Measurements from ENCODE around the gene MATN4. TPM values are rescaled to one million over a fixed set of nuclear protein-coding genes. Genes with fewer than 3 reads are reported as not detected.

Gene MATN4
- total and polyA plus RNA-seq, 2 of the 13 experiments (the other 11 are each of a cell fraction or from before 2014, with no cell fraction given), result not detected

DNA sequence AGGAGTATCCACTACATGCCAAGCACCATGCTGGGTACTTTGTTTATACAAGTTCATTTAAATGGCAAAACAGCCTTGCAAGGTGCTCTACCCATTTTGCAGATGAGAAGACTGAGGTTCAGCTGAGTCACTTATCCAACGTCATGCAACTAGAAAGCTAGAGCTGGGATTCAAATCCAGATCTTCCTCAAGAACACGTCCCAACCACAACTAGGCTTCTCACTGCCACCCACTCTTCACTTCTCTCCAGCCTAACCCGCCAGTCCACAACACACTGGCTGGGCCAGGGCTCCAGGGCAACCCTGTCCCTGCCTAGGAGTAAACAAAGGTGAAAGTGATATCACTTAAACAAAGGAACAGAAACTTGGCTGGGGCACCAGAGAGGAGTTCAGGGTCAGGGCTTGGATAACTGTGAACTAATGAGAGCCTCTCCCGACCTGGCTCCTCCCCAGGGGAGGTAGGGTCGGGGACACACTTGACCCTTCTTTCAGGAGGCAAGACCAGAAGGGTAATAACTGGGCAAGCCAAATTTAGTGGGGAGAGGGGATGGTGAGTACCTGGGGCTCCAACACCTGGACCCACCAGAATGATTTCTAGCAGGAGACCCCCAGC is 32.2 kb upstream of the MATN4 start (continued):
- TF ChIP-seq, protein P1, sequence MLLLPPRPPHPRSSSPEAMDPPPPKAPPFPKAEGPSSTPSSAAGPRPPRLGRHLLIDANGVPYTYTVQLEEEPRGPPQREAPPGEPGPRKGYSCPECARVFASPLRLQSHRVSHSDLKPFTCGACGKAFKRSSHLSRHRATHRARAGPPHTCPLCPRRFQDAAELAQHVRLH (CRISPR knock-in tag; IDR thresholded peaks at IDR 0.05; ENCODE audit: borderline replicate concordance, low read depth), result peak; percentile 51
- TF ChIP-seq ZNF547 (CRISPR knock-in tag; IDR thresholded peaks at IDR 0.05) (no peak), PLRG1 (conservative IDR thresholded peaks at IDR 0.05) (no peak), HOXA3 (CRISPR knock-in tag; IDR thresholded peaks at IDR 0.05) (no peak; the same call in 1 of the 2 replicates), KLF16 (CRISPR knock-in tag; IDR thresholded peaks at IDR 0.05) (no peak; a peak in 1 of 4 replicates), GATAD1 (CRISPR knock-in tag; IDR thresholded peaks at IDR 0.05) (0 out of 2 replicates have a peak, but pooled peaks have one; percentile 14), ZFP37 (CRISPR knock-in tag; IDR thresholded peaks at IDR 0.05; ENCODE audit: borderline replicate concordance) (0 out of 2 replicates have a peak, but pooled peaks have one; percentile 9), NFYC (CRISPR knock-in tag; IDR thresholded peaks at IDR 0.05) (no peak), AHR (CRISPR knock-in tag; IDR thresholded peaks at IDR 0.05) (no peak), ZNF746 (CRISPR knock-in tag; IDR thresholded peaks at IDR 0.05) (peak; percentile 68; the same call in 1 of the 2 replicates), TSC22D2 (CRISPR knock-in tag; IDR thresholded peaks at IDR 0.05; ENCODE audit: borderline replicate concordance) (peak; percentile 58; the same call in 1 of the 2 replicates), ZFP36L1 (CRISPR knock-in tag; IDR thresholded peaks at IDR 0.05) (0 out of 2 replicates have a peak, but pooled peaks have one; percentile 72), ZSCAN20 (CRISPR knock-in tag; IDR thresholded peaks at IDR 0.05; ENCODE audit: borderline replicate concordance) (no peak), MIER3 (CRISPR knock-in tag; IDR thresholded peaks at IDR 0.05; ENCODE audit: borderline replicate concordance) (peak; percentile 82; the same call in 1 of the 2 replicates), CREM (IDR thresholded peaks at IDR 0.05) (no peak; the same call in 1 of the 2 replicates), CREM (CRISPR knock-in tag; IDR thresholded peaks at IDR 0.05) (no peak), HDAC2 (CRISPR knock-in tag; IDR thresholded peaks at IDR 0.05) (peak; percentile 70), ZNF724P (CRISPR knock-in tag; IDR thresholded peaks at IDR 0.05; ENCODE audit: borderline replicate concordance) (no peak)
- TF ChIP-seq, protein P2, sequence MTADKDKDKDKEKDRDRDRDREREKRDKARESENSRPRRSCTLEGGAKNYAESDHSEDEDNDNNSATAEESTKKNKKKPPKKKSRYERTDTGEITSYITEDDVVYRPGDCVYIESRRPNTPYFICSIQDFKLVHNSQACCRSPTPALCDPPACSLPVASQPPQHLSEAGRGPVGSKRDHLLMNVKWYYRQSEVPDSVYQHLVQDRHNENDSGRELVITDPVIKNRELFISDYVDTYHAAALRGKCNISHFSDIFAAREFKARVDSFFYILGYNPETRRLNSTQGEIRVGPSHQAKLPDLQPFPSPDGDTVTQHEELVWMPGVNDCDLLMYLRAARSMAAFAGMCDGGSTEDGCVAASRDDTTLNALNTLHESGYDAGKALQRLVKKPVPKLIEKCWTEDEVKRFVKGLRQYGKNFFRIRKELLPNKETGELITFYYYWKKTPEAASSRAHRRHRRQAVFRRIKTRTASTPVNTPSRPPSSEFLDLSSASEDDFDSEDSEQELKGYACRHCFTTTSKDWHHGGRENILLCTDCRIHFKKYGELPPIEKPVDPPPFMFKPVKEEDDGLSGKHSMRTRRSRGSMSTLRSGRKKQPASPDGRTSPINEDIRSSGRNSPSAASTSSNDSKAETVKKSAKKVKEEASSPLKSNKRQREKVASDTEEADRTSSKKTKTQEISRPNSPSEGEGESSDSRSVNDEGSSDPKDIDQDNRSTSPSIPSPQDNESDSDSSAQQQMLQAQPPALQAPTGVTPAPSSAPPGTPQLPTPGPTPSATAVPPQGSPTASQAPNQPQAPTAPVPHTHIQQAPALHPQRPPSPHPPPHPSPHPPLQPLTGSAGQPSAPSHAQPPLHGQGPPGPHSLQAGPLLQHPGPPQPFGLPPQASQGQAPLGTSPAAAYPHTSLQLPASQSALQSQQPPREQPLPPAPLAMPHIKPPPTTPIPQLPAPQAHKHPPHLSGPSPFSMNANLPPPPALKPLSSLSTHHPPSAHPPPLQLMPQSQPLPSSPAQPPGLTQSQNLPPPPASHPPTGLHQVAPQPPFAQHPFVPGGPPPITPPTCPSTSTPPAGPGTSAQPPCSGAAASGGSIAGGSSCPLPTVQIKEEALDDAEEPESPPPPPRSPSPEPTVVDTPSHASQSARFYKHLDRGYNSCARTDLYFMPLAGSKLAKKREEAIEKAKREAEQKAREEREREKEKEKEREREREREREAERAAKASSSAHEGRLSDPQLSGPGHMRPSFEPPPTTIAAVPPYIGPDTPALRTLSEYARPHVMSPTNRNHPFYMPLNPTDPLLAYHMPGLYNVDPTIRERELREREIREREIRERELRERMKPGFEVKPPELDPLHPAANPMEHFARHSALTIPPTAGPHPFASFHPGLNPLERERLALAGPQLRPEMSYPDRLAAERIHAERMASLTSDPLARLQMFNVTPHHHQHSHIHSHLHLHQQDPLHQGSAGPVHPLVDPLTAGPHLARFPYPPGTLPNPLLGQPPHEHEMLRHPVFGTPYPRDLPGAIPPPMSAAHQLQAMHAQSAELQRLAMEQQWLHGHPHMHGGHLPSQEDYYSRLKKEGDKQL (CRISPR knock-in tag; IDR thresholded peaks at IDR 0.05; ENCODE audit: low read depth), result peak; percentile 66; the same call in 1 of the 2 replicates
- TF ChIP-seq, protein P3, sequence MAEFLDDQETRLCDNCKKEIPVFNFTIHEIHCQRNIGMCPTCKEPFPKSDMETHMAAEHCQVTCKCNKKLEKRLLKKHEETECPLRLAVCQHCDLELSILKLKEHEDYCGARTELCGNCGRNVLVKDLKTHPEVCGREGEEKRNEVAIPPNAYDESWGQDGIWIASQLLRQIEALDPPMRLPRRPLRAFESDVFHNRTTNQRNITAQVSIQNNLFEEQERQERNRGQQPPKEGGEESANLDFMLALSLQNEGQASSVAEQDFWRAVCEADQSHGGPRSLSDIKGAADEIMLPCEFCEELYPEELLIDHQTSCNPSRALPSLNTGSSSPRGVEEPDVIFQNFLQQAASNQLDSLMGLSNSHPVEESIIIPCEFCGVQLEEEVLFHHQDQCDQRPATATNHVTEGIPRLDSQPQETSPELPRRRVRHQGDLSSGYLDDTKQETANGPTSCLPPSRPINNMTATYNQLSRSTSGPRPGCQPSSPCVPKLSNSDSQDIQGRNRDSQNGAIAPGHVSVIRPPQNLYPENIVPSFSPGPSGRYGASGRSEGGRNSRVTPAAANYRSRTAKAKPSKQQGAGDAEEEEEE (CRISPR knock-in tag; IDR thresholded peaks at IDR 0.05; ENCODE audit: borderline replicate concordance), result peak; percentile 29; the same call in 1 of the 2 replicates
- TF ChIP-seq, protein P4, sequence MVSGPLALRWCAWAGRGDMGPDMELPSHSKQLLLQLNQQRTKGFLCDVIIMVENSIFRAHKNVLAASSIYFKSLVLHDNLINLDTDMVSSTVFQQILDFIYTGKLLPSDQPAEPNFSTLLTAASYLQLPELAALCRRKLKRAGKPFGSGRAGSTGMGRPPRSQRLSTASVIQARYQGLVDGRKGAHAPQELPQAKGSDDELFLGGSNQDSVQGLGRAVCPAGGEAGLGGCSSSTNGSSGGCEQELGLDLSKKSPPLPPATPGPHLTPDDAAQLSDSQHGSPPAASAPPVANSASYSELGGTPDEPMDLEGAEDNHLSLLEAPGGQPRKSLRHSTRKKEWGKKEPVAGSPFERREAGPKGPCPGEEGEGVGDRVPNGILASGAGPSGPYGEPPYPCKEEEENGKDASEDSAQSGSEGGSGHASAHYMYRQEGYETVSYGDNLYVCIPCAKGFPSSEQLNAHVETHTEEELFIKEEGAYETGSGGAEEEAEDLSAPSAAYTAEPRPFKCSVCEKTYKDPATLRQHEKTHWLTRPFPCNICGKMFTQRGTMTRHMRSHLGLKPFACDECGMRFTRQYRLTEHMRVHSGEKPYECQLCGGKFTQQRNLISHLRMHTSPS (CRISPR knock-in tag; IDR thresholded peaks at IDR 0.05; ENCODE audit: low read depth), result peak; percentile 72
